Vagina (tissue), 2 donors: ENCODE measurements around the gene AGT. TPM values are rescaled to one million over a fixed set of nuclear protein-coding genes. Genes with fewer than 3 reads are reported as not detected.

Experiments used
- DNase-seq, 2 donors: peaks; one replicate each; pipeline ENCODE4 v3.0.0-alpha.2; 2017; ENCODE audit errors: extremely low spot score in 2 of 2
- H3K27ac ChIP-seq: fragments of 200-600 bp; sonication (generic); one replicate; pipeline ENCODE4 v1.5.1; 2019
- H3K27me3 ChIP-seq: fragments of 200-600 bp; sonication (generic); one replicate; pipeline ENCODE4 v1.5.1; 2019
- H3K36me3 ChIP-seq, 2 donors: fragments of 200-600 bp; sonication (generic); one replicate each; pipeline ENCODE4 v1.5.1; 2017 to 2019
- H3K4me1 ChIP-seq: fragments of 200-600 bp; sonication (generic); one replicate; pipeline ENCODE4 v1.5.1; 2019
- H3K4me3 ChIP-seq, 2 donors: fragments of 200-600 bp; sonication (generic); 1 replicate in 1 of 2; 2 replicates in 1 of 2; pipeline ENCODE4 v1.5.1; 2016 to 2019
- H3K9me3 ChIP-seq: fragments of 200-600 bp; sonication (generic); one replicate; pipeline ENCODE4 v1.5.1; 2019
- CTCF ChIP-seq, 3 experiments: fragments of 450-650 bp in 2 of 3; fragments of 200-600 bp in 1 of 3; sonication (generic) in 1 of 3; IDR thresholded peaks; one replicate each; pipeline ENCODE4 v1.5.1; 2017 to 2019; ENCODE audit warnings: antibody characterized with exemption in 3 of 3, mild to moderate bottlenecking in 2 of 3, moderate library complexity in 2 of 3
- POLR2A ChIP-seq, 2 donors: fragments of 450-650 bp; IDR thresholded peaks; one replicate each; pipeline ENCODE4 v1.6.1; 2017; ENCODE audit warnings: antibody characterized with exemption in 2 of 2, mild to moderate bottlenecking in 2 of 2, moderate library complexity in 2 of 2
- POLR2AphosphoS5 ChIP-seq, 2 donors: sonication (generic); formaldehyde crosslinking; IDR thresholded peaks; one replicate each; pipeline ENCODE4 v1.9.0; 2017; ENCODE audit warnings: antibody characterized with exemption in 2 of 2, mild to moderate bottlenecking in 2 of 2, low read depth in 1 of 2; ENCODE audit not compliant: insufficient read depth in 1 of 2
- intact Hi-C: fragments of 100-400 bp; cut with DNase I; formaldehyde crosslinking; loops from one replicate; pipeline ENCODE4 v1.15.1; 2023
- total RNA-seq: library from RNA; depleted of rRNA; stranded (reverse); fragments of >200 nt; gene quantifications from one replicate; pipeline ENCODE4 v1.2.3, GENCODE V29; 2016

AGT gene
- total RNA-seq, 1 donor from 2014 or later = 9.6 TPM

DNA sequence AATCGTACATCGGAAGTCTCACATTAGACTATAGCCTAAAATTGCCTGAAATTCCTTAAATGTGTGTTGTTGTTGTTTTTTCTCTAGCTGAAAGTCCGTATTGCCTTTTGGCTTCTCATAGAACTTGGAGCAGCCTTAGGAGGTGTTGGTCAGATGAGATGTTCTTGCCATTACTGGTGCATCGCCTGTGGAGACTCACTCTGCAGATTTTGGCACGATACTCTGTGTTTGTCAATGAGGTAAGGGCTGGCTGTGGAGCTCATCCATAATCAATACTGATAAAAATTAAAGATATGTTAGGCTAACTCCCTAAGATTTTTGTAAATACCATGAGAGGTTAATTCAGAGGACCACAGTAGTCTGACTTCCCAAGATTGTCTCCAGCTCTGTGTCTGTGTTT is 28.9 kb downstream of the AGT start:
- TF ChIP-seq POLR2A (IDR thresholded peaks at IDR 0.05) = no peak
- no peak for TF ChIP-seq CTCF (IDR thresholded peaks at IDR 0.05)
- TF ChIP-seq POLR2AphosphoS5 (IDR thresholded peaks at IDR 0.05; ENCODE audit: insufficient read depth in 1 of 2, low read depth in 1 of 2) = no peak
- Histone ChIP-seq H3K27me3 (no peaks in the 10 kb centered on the region), H3K4me1 (peaks cover 18% of the 10 kb centered on the region), H3K36me3 (peaks cover 3 to 53% of the 10 kb centered on the region in 2 donors), H3K9me3 (no peaks in the 10 kb centered on the region), H3K4me3 (no peak overlapping the region), H3K27ac (no peak overlapping the region)
- intact Hi-C loops = no loop called here
- DNase-seq = no peak

- Histone ChIP-seq H3K9me3 (no peaks in the 10 kb centered on the region), H3K36me3 (peaks cover 3 to 57% of the 10 kb centered on the region in 2 donors), H3K27ac (no peak overlapping the region), H3K4me1 (peaks cover 18% of the 10 kb centered on the region), H3K4me3 (no peak overlapping the region), H3K27me3 (no peaks in the 10 kb centered on the region)
- intact Hi-C loops = no loop called here
- TF ChIP-seq POLR2A (IDR thresholded peaks at IDR 0.05) = no peak
- TF ChIP-seq CTCF (IDR thresholded peaks at IDR 0.05) = no peak
- TF ChIP-seq POLR2AphosphoS5 (IDR thresholded peaks at IDR 0.05; ENCODE audit: insufficient read depth in 1 of 2, low read depth in 1 of 2) = no peak
- no peak for DNase-seq
Observed at GRCh38 chr1:230684146-230684545, 29.8 kb downstream of the AGT start.

GRCh38 chr1:230682882-230683610 is 30.9 kb downstream of the AGT start:
- H3K27me3 ChIP-seq = no peaks in the 10 kb centered on the region
- no peak for DNase-seq
- peaks cover 18% of the 10 kb centered on the region for H3K4me1 ChIP-seq
- peaks cover 3 to 68% of the 10 kb centered on the region in 2 donors for H3K36me3 ChIP-seq
- intact Hi-C loops = no loop called here
- H3K9me3 ChIP-seq = no peaks in the 10 kb centered on the region
- H3K27ac ChIP-seq = no peak overlapping the region
- H3K4me3 ChIP-seq = no peak overlapping the region
- TF ChIP-seq CTCF (IDR thresholded peaks at IDR 0.05) (no peak), POLR2A (IDR thresholded peaks at IDR 0.05) (no peak), POLR2AphosphoS5 (IDR thresholded peaks at IDR 0.05; ENCODE audit: insufficient read depth in 1 of 2, low read depth in 1 of 2) (no peak)

DNA sequence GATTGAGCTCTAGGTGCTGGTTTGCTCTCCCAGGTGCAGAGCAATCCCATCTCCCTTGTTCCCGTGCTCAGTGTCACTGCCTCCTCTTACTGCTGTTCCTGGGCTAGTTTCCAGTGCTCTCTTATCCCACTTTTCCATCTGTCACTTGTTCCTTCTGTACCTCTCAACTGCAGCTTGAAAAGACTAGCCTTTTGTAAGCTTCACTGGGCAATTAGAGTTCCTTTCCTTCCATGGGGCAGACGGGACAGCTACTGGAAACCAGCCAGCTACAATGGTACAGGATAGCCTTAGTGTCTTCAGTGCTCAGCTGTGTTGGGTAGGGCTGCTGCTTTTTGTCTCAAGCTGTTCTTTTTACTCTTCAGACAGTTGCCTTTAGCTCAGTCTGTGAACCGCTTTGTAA is 31.6 kb downstream of the AGT start:
- no peak for TF ChIP-seq CTCF (IDR thresholded peaks at IDR 0.05)
- no peak for TF ChIP-seq POLR2A (IDR thresholded peaks at IDR 0.05)
- no peak for TF ChIP-seq POLR2AphosphoS5 (IDR thresholded peaks at IDR 0.05; ENCODE audit: insufficient read depth in 1 of 2, low read depth in 1 of 2)
- peaks cover 18% of the 10 kb centered on the region for H3K4me1 ChIP-seq
- no peak for DNase-seq
- H3K4me3 ChIP-seq = no peak overlapping the region
- peaks cover 3 to 70% of the 10 kb centered on the region in 2 donors for H3K36me3 ChIP-seq
- no peaks in the 10 kb centered on the region for H3K27me3 ChIP-seq
- H3K9me3 ChIP-seq = no peaks in the 10 kb centered on the region
- intact Hi-C loops = no loop called here
- no peak overlapping the region for H3K27ac ChIP-seq

DNA sequence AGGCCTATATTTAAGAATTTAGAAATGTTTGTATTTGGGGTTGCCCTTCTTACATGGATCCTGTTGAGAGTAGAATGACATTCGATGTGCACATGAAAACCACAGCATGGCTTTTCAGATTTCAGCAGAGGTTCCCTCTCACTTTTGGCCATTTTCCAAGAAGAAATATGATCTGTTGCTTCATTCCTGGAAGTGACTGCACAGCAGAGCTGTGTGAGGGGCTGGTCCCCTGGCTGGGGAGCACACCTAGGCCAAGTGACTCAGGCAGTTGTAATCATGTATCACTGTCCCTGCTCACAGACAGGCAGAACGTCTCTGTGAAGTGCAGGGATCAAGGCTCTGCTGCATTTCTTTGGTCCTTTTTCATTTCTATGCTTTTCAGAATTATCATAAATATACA is 32.3 kb downstream of the AGT start:
- DNase-seq = no peak
- H3K9me3 ChIP-seq = no peaks in the 10 kb centered on the region
- TF ChIP-seq POLR2AphosphoS5 (IDR thresholded peaks at IDR 0.05; ENCODE audit: insufficient read depth in 1 of 2, low read depth in 1 of 2) = no peak
- TF ChIP-seq CTCF (IDR thresholded peaks at IDR 0.05) = no peak
- no peak for TF ChIP-seq POLR2A (IDR thresholded peaks at IDR 0.05)
- intact Hi-C loops = no loop called here
- H3K36me3 ChIP-seq = peaks cover 3 to 71% of the 10 kb centered on the region in 2 donors
- H3K27me3 ChIP-seq = no peaks in the 10 kb centered on the region
- no peak overlapping the region for H3K27ac ChIP-seq
- H3K4me1 ChIP-seq = peaks cover 18% of the 10 kb centered on the region
- no peak overlapping the region for H3K4me3 ChIP-seq
